Endothelial cell of umbilical vein (primary cell): ENCODE data around the gene FRRS1L. TPM values are rescaled to one million over a fixed set of nuclear protein-coding genes. Genes with fewer than 3 reads are reported as not detected.

Experiments used
- BruUV-seq: library from RNA; stranded (reverse); fragments of 400-500 nt; replicated peaks from 2 replicates; lab custom pipeline; 2021; lab: Mats Ljungman, UMichigan
- CTCF ChIA-PET: fragments of 300-600, 350-600 bp; sonication (Branson Sonifier 250); formaldehyde crosslinking; loops from one replicate; lab custom pipeline; 2021; ENCODE audit warnings: antibody characterized with exemption, inconsistent platforms; lab: Charles Lee
- POLR2A ChIA-PET: fragments of 300-600, 350-600 bp; sonication (Branson Sonifier 250); formaldehyde crosslinking; loops from one replicate; lab custom pipeline; 2021; ENCODE audit warnings: antibody characterized with exemption, inconsistent platforms; lab: Charles Lee
- DNase-seq: peaks from one replicate; pipeline ENCODE4 v3.0.0-alpha.2; 2011; ENCODE audit warnings: low read depth, low spot score
- FAIRE-seq: peaks from 2 replicates; lab custom pipeline; 2011; peaks lifted over from hg19 to GRCh38; lab: Jason Lieb, UNC
- H2AFZ ChIP-seq: 2 replicates; pipeline ENCODE4 v1.6.0; 2012; ENCODE audit warnings: low read depth, low read length, control low read depth, inconsistent platforms
- H3K27ac ChIP-seq: 2 replicates; pipeline ENCODE4 v1.5.1; 2011; ENCODE audit warnings: low read depth, mild to moderate bottlenecking, control low read depth, low read length, moderate library complexity; ENCODE audit not compliant: insufficient read depth
- H3K27me3 ChIP-seq, 2 experiments: 2 replicates each; pipeline versions ENCODE4 v1.6.0 to v1.6.1; 2011; ENCODE audit warnings: low read length in 2 of 2, mixed read lengths in 1 of 2; ENCODE audit not compliant: control insufficient read depth in 2 of 2, insufficient read depth in 2 of 2
- H3K36me3 ChIP-seq, 2 experiments: 2 replicates in 1 of 2; 3 replicates in 1 of 2; pipeline ENCODE4 v1.5.1; 2011; ENCODE audit warnings: low read length in 2 of 2, mild to moderate bottlenecking in 1 of 2, moderate library complexity in 1 of 2; ENCODE audit not compliant: control insufficient read depth in 2 of 2, insufficient read depth in 2 of 2; ENCODE audit errors: extremely low read depth in 1 of 2
- H3K4me1 ChIP-seq: 3 replicates; pipeline ENCODE4 v1.5.1; 2011; ENCODE audit warnings: mild to moderate bottlenecking, low read length; ENCODE audit not compliant: control insufficient read depth, insufficient read depth; ENCODE audit errors: extremely low read depth
- H3K4me2 ChIP-seq: 2 replicates; pipeline ENCODE4 v1.6.1; 2011; ENCODE audit warnings: low read length, control low read depth, mixed read lengths; ENCODE audit not compliant: insufficient read depth
- H3K4me3 ChIP-seq, 3 experiments: fragments of 200-600 bp in 1 of 3; sonication (generic), shearing (Covaris generic) in 1 of 3; replicated peaks in 1 of 3; 2 replicates each; pipeline ENCODE4 v1.5.1; 2011 to 2016; ENCODE audit warnings: control low read depth in 3 of 3, low read length in 3 of 3, mild to moderate bottlenecking in 2 of 3, inconsistent platforms in 1 of 3, low read depth in 1 of 3, moderate library complexity in 1 of 3; ENCODE audit not compliant: insufficient read depth in 1 of 3
- H3K79me2 ChIP-seq: 2 replicates; pipeline ENCODE4 v1.6.0; 2012; ENCODE audit warnings: low read length, inconsistent platforms; ENCODE audit not compliant: control insufficient read depth, insufficient read depth
- H3K9ac ChIP-seq: replicated peaks from 2 replicates; pipeline ENCODE3; 2011; ENCODE audit warnings: low read length, control low read depth; ENCODE audit not compliant: insufficient read depth; ENCODE audit errors: extremely low read depth
- H3K9me1 ChIP-seq: replicated peaks from 3 replicates; pipeline ENCODE4 v1.6.0; 2011; ENCODE audit warnings: mild to moderate bottlenecking, low read length; ENCODE audit not compliant: control insufficient read depth, insufficient read depth; ENCODE audit errors: extremely low read depth
- H3K9me3 ChIP-seq: replicated peaks from 2 replicates; pipeline ENCODE4 v1.5.1; 2012; ENCODE audit warnings: low read length, inconsistent platforms; ENCODE audit not compliant: control insufficient read depth, insufficient read depth
- H4K20me1 ChIP-seq: replicated peaks from 2 replicates; pipeline ENCODE3; 2011; ENCODE audit warnings: mild to moderate bottlenecking, low read length; ENCODE audit not compliant: control insufficient read depth, insufficient read depth; ENCODE audit errors: extremely low read depth
- EZH2 ChIP-seq: IDR thresholded peaks from 2 replicates; pipeline ENCODE4 v1.6.1; 2012; ENCODE audit warnings: borderline replicate concordance, low read depth, mild to moderate bottlenecking, moderate library complexity, low read length, inconsistent platforms; ENCODE audit not compliant: severe bottlenecking
- FOS ChIP-seq: IDR thresholded peaks from 2 replicates; pipeline ENCODE4 v1.6.1; 2011; ENCODE audit warnings: mild to moderate bottlenecking, low read length, moderate library complexity, borderline replicate concordance; ENCODE audit not compliant: insufficient read depth
- GATA2 ChIP-seq: IDR thresholded peaks from 2 replicates; pipeline ENCODE4 v1.7.0; 2011; ENCODE audit warnings: low read depth, mild to moderate bottlenecking, moderate library complexity, mixed read lengths, low read length; ENCODE audit not compliant: insufficient read length, insufficient read depth
- JUN ChIP-seq: IDR thresholded peaks from 2 replicates; pipeline ENCODE4 v1.6.1; 2011; ENCODE audit warnings: borderline replicate concordance, low read depth; ENCODE audit not compliant: insufficient read length, insufficient read depth
- MYC ChIP-seq: IDR thresholded peaks from one replicate; pipeline ENCODE4 v1.6.1; 2011; ENCODE audit warnings: mild to moderate bottlenecking, low read depth, low read length
- POLR2A ChIP-seq: IDR thresholded peaks from 2 replicates; pipeline ENCODE4 v1.6.1; 2012; ENCODE audit warnings: low read depth, mild to moderate bottlenecking, control low read depth, low read length
- POLR2AphosphoS5 ChIP-seq: IDR thresholded peaks from 2 replicates; pipeline ENCODE4 v1.6.1; 2012; ENCODE audit warnings: low read depth, mild to moderate bottlenecking, control low read depth, low read length, moderate library complexity; ENCODE audit not compliant: insufficient read depth
- dilution Hi-C: fragments of 300-500 bp; cut with MboI; formaldehyde crosslinking; loops from one replicate; pipeline ENCODE4 v1.15.0; 2019; ENCODE audit warnings: low sequenced_read_pairs; ENCODE audit not compliant: extremely low pct_ligation_motif_present
- intact Hi-C: fragments of 100-400 bp; cut with micrococcal nuclease; formaldehyde crosslinking; loops from one replicate; pipeline ENCODE4 v1.10.0; 2022
- polyA plus RNA-seq, 4 experiments: library from polyadenylated mRNA; depleted of rRNA in 3 of 4; stranded (reverse) in 3 of 4; unstranded in 1 of 4; fragments of >200 nt; gene quantifications; 2 replicates each; pipeline versions ENCODE4 v1.2.1 to v1.2.3, GENCODE V29; 2011 to 2012; ENCODE audit warnings: missing spikeins in 1 of 4
- total RNA-seq: library from RNA; stranded (reverse); gene quantifications from 2 replicates; pipeline ENCODE4 v1.2.3, GENCODE V29; 2021
- TF ChIP-seq, protein P1 (sequence below): IDR thresholded peaks from 2 replicates; pipeline ENCODE4 v1.6.1; 2011; ENCODE audit not compliant: insufficient read depth, insufficient read length
- TF ChIP-seq, protein P2 (sequence below), 2 donors: IDR thresholded peaks; 1 replicate in 1 of 2; 2 replicates in 1 of 2; pipeline ENCODE4 v1.5.1; 2011; ENCODE audit warnings: low read length in 2 of 2, mild to moderate bottlenecking in 2 of 2, moderate library complexity in 2 of 2, control low read depth in 1 of 2, inconsistent platforms in 1 of 2, low read depth in 1 of 2; ENCODE audit not compliant: insufficient read depth in 1 of 2; ENCODE audit errors: extremely low read depth in 1 of 2

The FRRS1L gene
- total and polyA plus RNA-seq, 2 donors (not counting 3 experiments of a cell fraction or from before 2014, with no cell fraction given), result not detected

DNA sequence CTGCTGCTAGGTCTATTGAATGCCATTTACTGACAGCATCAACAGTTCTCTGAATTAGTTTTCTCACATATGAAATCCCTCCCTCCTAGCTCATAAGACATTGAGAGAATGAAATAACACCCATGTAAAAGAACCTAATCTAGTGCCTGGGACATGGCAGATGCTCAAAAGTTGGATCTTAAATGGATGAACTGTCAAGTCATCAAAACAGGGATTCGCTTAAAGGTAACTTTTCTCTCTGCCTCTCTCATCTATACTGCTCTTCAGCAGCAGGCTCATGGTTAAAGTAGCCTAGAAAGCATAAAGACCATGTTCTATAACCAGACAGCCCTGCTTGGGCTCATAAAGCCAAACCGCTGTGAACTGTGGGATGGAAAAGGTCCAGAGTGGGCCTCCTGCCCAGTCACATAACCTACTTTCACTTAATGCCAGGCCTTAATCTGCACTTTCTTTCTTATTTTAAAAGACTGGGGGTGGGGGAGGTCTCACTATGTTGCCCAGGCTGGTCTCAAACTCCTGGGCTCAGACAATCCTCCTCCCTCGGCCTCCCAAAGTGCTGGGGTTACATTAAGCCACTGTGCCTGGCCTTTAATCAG lies 51.0 kb downstream of the FRRS1L start:
- peaks cover 81% of the 10 kb centered on the region for H3K79me2 ChIP-seq
- POLR2A ChIA-PET, result no interaction called here
- H3K36me3 ChIP-seq, result no peaks in the 10 kb centered on the region
- DNase-seq (no peak), FAIRE-seq (no peak)
- H3K9me3 ChIP-seq, result no peaks in the 10 kb centered on the region
- TF ChIP-seq MYC (no peak), POLR2A (no peak), JUN (no peak), GATA2 (no peak), FOS (no peak), POLR2AphosphoS5 (no peak), EZH2 (no peak)
- TF ChIP-seq, protein P1, sequence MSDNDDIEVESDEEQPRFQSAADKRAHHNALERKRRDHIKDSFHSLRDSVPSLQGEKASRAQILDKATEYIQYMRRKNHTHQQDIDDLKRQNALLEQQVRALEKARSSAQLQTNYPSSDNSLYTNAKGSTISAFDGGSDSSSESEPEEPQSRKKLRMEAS, result no peak
- TF ChIP-seq, protein P2, sequence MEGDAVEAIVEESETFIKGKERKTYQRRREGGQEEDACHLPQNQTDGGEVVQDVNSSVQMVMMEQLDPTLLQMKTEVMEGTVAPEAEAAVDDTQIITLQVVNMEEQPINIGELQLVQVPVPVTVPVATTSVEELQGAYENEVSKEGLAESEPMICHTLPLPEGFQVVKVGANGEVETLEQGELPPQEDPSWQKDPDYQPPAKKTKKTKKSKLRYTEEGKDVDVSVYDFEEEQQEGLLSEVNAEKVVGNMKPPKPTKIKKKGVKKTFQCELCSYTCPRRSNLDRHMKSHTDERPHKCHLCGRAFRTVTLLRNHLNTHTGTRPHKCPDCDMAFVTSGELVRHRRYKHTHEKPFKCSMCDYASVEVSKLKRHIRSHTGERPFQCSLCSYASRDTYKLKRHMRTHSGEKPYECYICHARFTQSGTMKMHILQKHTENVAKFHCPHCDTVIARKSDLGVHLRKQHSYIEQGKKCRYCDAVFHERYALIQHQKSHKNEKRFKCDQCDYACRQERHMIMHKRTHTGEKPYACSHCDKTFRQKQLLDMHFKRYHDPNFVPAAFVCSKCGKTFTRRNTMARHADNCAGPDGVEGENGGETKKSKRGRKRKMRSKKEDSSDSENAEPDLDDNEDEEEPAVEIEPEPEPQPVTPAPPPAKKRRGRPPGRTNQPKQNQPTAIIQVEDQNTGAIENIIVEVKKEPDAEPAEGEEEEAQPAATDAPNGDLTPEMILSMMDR (IDR thresholded peaks at IDR 0.05; ENCODE audit: extremely low read depth in 1 of 2, insufficient read depth in 1 of 2, low read depth in 1 of 2, low read length in 2 of 2), result no peak
- intact Hi-C loops, result loop anchor here (10.0 kb wide), 1 partner anchor 1631 kb away; the partner anchor contains the start of gene KLF4
- CTCF ChIA-PET, result no interaction called here
- no peak overlapping the region for H3K4me3 ChIP-seq
- no peaks in the 10 kb centered on the region for H3K27me3 ChIP-seq
- no peak overlapping the region for H3K9ac ChIP-seq
- H3K27ac ChIP-seq, result no peak overlapping the region
- peaks cover 30% of the 10 kb centered on the region for H3K4me1 ChIP-seq
- no peaks in the 10 kb centered on the region for H4K20me1 ChIP-seq
- no peaks in the 10 kb centered on the region for H3K9me1 ChIP-seq
- BruUV-seq, result no TSS peak
- H2AFZ ChIP-seq, result no peak overlapping the region
- dilution Hi-C loops, result no loop called here
- H3K4me2 ChIP-seq, result no peak overlapping the region
